ENCODE data around the gene ABCA4.

- no peak for TF ChIP-seq POLR2A (IDR thresholded peaks at IDR 0.05; ENCODE audit: low read depth, low read length)
- TF ChIP-seq POLR2AphosphoS5 (IDR thresholded peaks at IDR 0.05; ENCODE audit: low read depth, low read length): no peak
Measured at GRCh38 chr1:94083681-94084080, 37.3 kb downstream of the ABCA4 start.

All from GM12891 (cell line).